Sigmoid colon (tissue), 7 donors: ENCODE results near the gene NRGN. TPM values are rescaled to one million over a fixed set of nuclear protein-coding genes. Genes with fewer than 3 reads are reported as not detected.

ENCODE experiments used
- DNase-seq: peaks from one replicate; pipeline ENCODE4 v3.0.0-alpha.2; 2019
- H3K27ac ChIP-seq, 4 donors: fragments of 200-600 bp; sonication (generic); one replicate each; pipeline ENCODE4 v1.5.1; 2016 to 2019; ENCODE audit warnings: mild to moderate bottlenecking in 1 of 4
- H3K27me3 ChIP-seq, 3 donors: fragments of 200-600 bp; sonication (generic); one replicate each; pipeline ENCODE4 v1.5.1; 2019; ENCODE audit warnings: mild to moderate bottlenecking in 1 of 3
- H3K36me3 ChIP-seq, 4 donors: fragments of 200-600 bp; sonication (generic); one replicate each; pipeline ENCODE4 v1.5.1; 2016 to 2019
- H3K4me1 ChIP-seq, 4 donors: fragments of 200-600 bp; sonication (generic); one replicate each; pipeline ENCODE4 v1.5.1; 2017 to 2019
- H3K4me3 ChIP-seq, 4 donors: fragments of 200-600 bp; sonication (generic); one replicate each; pipeline ENCODE4 v1.5.1; 2017 to 2019; ENCODE audit warnings: mild to moderate bottlenecking in 2 of 4, moderate library complexity in 1 of 4
- H3K9me3 ChIP-seq, 4 donors: fragments of 200-600 bp in 3 of 4; sonication (generic) in 3 of 4; one replicate each; pipeline versions ENCODE4 v1.5.1 to v1.6.1; 2013 to 2019
- CTCF ChIP-seq, 4 experiments: fragments of 450-650 bp in 3 of 4; fragments of 200-600 bp in 1 of 4; IDR thresholded peaks; one replicate each; pipeline ENCODE4 v1.5.1; 2016 to 2019; ENCODE audit warnings: antibody characterized with exemption in 4 of 4, mild to moderate bottlenecking in 3 of 4, moderate library complexity in 2 of 4
- EP300 ChIP-seq, 4 donors: sonication (generic); formaldehyde crosslinking; IDR thresholded peaks; one replicate each; pipeline ENCODE4 v1.6.1; 2017; ENCODE audit warnings: antibody characterized with exemption in 4 of 4
- POLR2A ChIP-seq, 2 donors: fragments of 450-650 bp; IDR thresholded peaks; one replicate each; pipeline ENCODE4 v1.6.1; 2016; ENCODE audit warnings: antibody characterized with exemption in 2 of 2, mild to moderate bottlenecking in 2 of 2, moderate library complexity in 2 of 2
- POLR2AphosphoS5 ChIP-seq, 4 donors: sonication (generic); formaldehyde crosslinking; IDR thresholded peaks; one replicate each; pipeline ENCODE4 v1.6.1; 2017; ENCODE audit warnings: antibody characterized with exemption in 4 of 4
- WGBS, 2 donors: extraction: QIAGEN DNeasy Blood & Tissue Kit; methylation state at CpG; one replicate each; pipeline ENCODE4 v1.1.7; 2013; 5-methylcytosine and 5-hydroxymethylcytosine counted together
- intact Hi-C: fragments of 100-400 bp; cut with DNase I; formaldehyde crosslinking; loops from one replicate; pipeline ENCODE4 v1.15.1; 2023
- polyA plus RNA-seq, 3 donors: library from polyadenylated mRNA; stranded (reverse); fragments of 200-250 nt; gene quantifications; one replicate each; pipeline ENCODE4 v1.2.3, GENCODE V29; 2013
- total RNA-seq, 4 donors: library from RNA; depleted of rRNA; stranded (reverse); fragments of >200 nt; gene quantifications; one replicate each; pipeline ENCODE4 v1.1.0, GENCODE V29; 2016
- donor health status: healthy with polysubstance abuse.
- donor health status: Bipolar disorder and iron deficiency.
- donor health status: healthy.

The NRGN gene
- total and polyA plus RNA-seq, 7 donors, result 0.95 to 7.4 (median 1.3) TPM; not detected in 2

- no peaks in the 10 kb centered on the region for H3K4me1 ChIP-seq
- H3K4me3 ChIP-seq, result no peak overlapping the region
- no peak overlapping the region for H3K27ac ChIP-seq
- no peaks in the 10 kb centered on the region for H3K36me3 ChIP-seq
- peaks cover 0 to 38% (median 8%) of the 10 kb centered on the region in 3 donors for H3K27me3 ChIP-seq
- DNase-seq, result no peak
- 89 to 93% methylated on average over 2 of the region's 2 CpGs for WGBS, 2 donors
- H3K9me3 ChIP-seq, result no peaks in the 10 kb centered on the region
- intact Hi-C loops, result no loop called here
- TF ChIP-seq POLR2AphosphoS5 (IDR thresholded peaks at IDR 0.05) (no peak), POLR2A (IDR thresholded peaks at IDR 0.05) (no peak), CTCF (IDR thresholded peaks at IDR 0.05) (no peak), EP300 (IDR thresholded peaks at IDR 0.05) (no peak)
These were observed 11.6 kb upstream of the NRGN start for GRCh38 chr11:124728134-124728533.

GRCh38 chr11:124729571-124729970 is 10.2 kb upstream of the NRGN start:
- TF ChIP-seq POLR2A (IDR thresholded peaks at IDR 0.05) (no peak), POLR2AphosphoS5 (IDR thresholded peaks at IDR 0.05) (no peak), CTCF (IDR thresholded peaks at IDR 0.05) (no peak), EP300 (IDR thresholded peaks at IDR 0.05) (no peak)
- DNase-seq, result no peak
- Histone ChIP-seq H3K27ac (no peak overlapping the region), H3K9me3 (no peaks in the 10 kb centered on the region), H3K36me3 (no peaks in the 10 kb centered on the region), H3K4me1 (no peaks in the 10 kb centered on the region), H3K27me3 (peaks cover 0 to 25% (median 8%) of the 10 kb centered on the region in 3 donors), H3K4me3 (no peak overlapping the region)
- WGBS, 2 donors, result 88 to 94% methylated on average over 4 of the region's 4 CpGs
- intact Hi-C loops, result no loop called here

GRCh38 chr11:124732230-124732629 is 7.5 kb upstream of the NRGN start:
- 72 to 75% methylated on average over 4 of the region's 4 CpGs for WGBS, 2 donors
- DNase-seq, result no peak
- Histone ChIP-seq H3K27me3 (no peaks in the 10 kb centered on the region), H3K4me1 (no peaks in the 10 kb centered on the region), H3K36me3 (no peaks in the 10 kb centered on the region), H3K4me3 (no peak overlapping the region), H3K9me3 (no peaks in the 10 kb centered on the region), H3K27ac (no peak overlapping the region)
- intact Hi-C loops, result no loop called here
- TF ChIP-seq CTCF (IDR thresholded peaks at IDR 0.05), result no peak
- no peak for TF ChIP-seq POLR2A (IDR thresholded peaks at IDR 0.05)
- no peak for TF ChIP-seq EP300 (IDR thresholded peaks at IDR 0.05)

GRCh38 chr11:124736736-124737135 is 3.0 kb upstream of the NRGN start:
- H3K9me3 ChIP-seq, result no peaks in the 10 kb centered on the region
- TF ChIP-seq EP300 (IDR thresholded peaks at IDR 0.05) (no peak), POLR2AphosphoS5 (IDR thresholded peaks at IDR 0.05) (no peak), CTCF (IDR thresholded peaks at IDR 0.05) (no peak), POLR2A (IDR thresholded peaks at IDR 0.05) (no peak)
- no peak for DNase-seq
- H3K27ac ChIP-seq, result no peak overlapping the region
- H3K4me1 ChIP-seq, result peaks cover 0 to 16% (median 15%) of the 10 kb centered on the region in 4 donors
- intact Hi-C loops, result no loop called here
- no peaks in the 10 kb centered on the region for H3K36me3 ChIP-seq
- peaks cover 9 to 33% (median 11%) of the 10 kb centered on the region in 3 donors for H3K27me3 ChIP-seq
- H3K4me3 ChIP-seq, result no peak overlapping the region
- WGBS, 2 donors, result 55 to 83% methylated on average over 3 of the region's 3 CpGs
